Muscle of leg (tissue), 11 donors: ENCODE measurements around the gene ANTXRL. TPM values are rescaled to one million over a fixed set of nuclear protein-coding genes. Genes with fewer than 3 reads are reported as not detected.
A peak's percentile ranks its signal among the peaks of the same experiment; 100 is the strongest.

Source experiments
- DNase-seq: peaks from one replicate; pipeline ENCODE4 v3.0.0; 2013
- H3K27ac ChIP-seq: one replicate; pipeline ENCODE4 v1.5.1; 2013; ENCODE audit warnings: mild to moderate bottlenecking, low read length, control low read depth
- H3K27me3 ChIP-seq: one replicate; pipeline ENCODE4 v1.6.1; 2013; ENCODE audit warnings: low read length; ENCODE audit not compliant: control insufficient read depth, insufficient read depth
- H3K36me3 ChIP-seq: one replicate; pipeline ENCODE4 v1.6.1; 2013; ENCODE audit warnings: low read length; ENCODE audit not compliant: control insufficient read depth, insufficient read depth
- H3K4me1 ChIP-seq: one replicate; pipeline ENCODE4 v1.6.1; 2013; ENCODE audit warnings: low read length; ENCODE audit not compliant: control insufficient read depth, insufficient read depth
- H3K4me3 ChIP-seq: one replicate; pipeline ENCODE4 v1.5.1; 2013; ENCODE audit warnings: low read length, control low read depth
- H3K9me3 ChIP-seq: replicated peaks from 2 replicates; pipeline ENCODE4 v1.6.1; 2013; ENCODE audit warnings: low read depth, low read length; ENCODE audit not compliant: control insufficient read depth
- WGBS: methylation state at CpG from one replicate; pipeline ENCODE4 v1.1.5; 2013; ENCODE audit warnings: missing lambda C conversion rate; ENCODE audit not compliant: insufficient coverage; 5-methylcytosine and 5-hydroxymethylcytosine counted together
- polyA plus RNA-seq, 8 donors: library from polyadenylated mRNA; unstranded; fragments of 120-200 nt; gene quantifications; one replicate each; pipeline versions ENCODE4 v1.2.1 to v1.2.3, GENCODE V29; 2013; ENCODE audit warnings: inconsistent platforms in 1 of 8, low replicate concordance in 1 of 8; ENCODE audit not compliant: insufficient read length in 8 of 8, insufficient read depth in 1 of 8
- total RNA-seq: library from RNA; stranded (reverse); fragments of 120-200 nt; gene quantifications from one replicate; pipeline ENCODE4 v1.2.4, GENCODE V29; 2013

Gene ANTXRL
- total and polyA plus RNA-seq, 9 donors: not detected

- H3K4me3 ChIP-seq: no peak overlapping the region
- peaks cover 11% of the 10 kb centered on the region for H3K4me1 ChIP-seq
- H3K36me3 ChIP-seq: no peaks in the 10 kb centered on the region
- H3K27me3 ChIP-seq: no peaks in the 10 kb centered on the region
- H3K27ac ChIP-seq: no peak overlapping the region
- no peak for DNase-seq
- no CpG with 5 or more reads among the region's 2 CpGs for WGBS
- H3K9me3 ChIP-seq: no peaks in the 10 kb centered on the region
These were observed 31.1 kb downstream of the ANTXRL start for GRCh38 chr10:46317889-46318288.

GRCh38 chr10:46318799-46319198 is 32.0 kb downstream of the ANTXRL start:
- Histone ChIP-seq H3K27me3 (no peaks in the 10 kb centered on the region), H3K36me3 (no peaks in the 10 kb centered on the region), H3K27ac (peak overlapping the region; percentile 15), H3K4me1 (peaks cover 11% of the 10 kb centered on the region), H3K9me3 (no peaks in the 10 kb centered on the region), H3K4me3 (no peak overlapping the region)
- 9% methylated on average over 2 of the region's 4 CpGs for WGBS
- DNase-seq: peak; percentile 77

DNA sequence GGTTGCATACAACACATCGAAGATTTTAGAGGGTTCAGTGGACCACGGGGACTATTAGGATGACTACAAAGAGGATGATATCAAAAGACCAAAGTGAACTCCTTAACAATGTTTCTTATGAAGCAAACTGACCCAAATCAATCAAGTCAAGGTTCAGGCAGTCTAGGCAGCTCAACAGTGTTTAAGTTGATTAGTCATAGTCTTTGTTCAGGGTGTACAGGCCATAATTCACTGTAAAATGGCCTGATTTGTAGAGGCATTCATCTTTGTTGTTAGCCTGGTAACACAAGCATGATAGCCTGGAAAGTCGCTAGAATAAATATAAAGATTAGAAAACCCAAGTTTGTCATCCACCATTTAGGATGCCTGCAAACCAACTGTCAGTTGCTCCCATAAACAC is 32.6 kb downstream of the ANTXRL start:
- WGBS: 69% methylated on average over 2 of the region's 3 CpGs
- Histone ChIP-seq H3K4me3 (no peak overlapping the region), H3K27me3 (no peaks in the 10 kb centered on the region)

GRCh38 chr10:46321770-46322169 is 35.0 kb downstream of the ANTXRL start:
- Histone ChIP-seq H3K27me3 (no peaks in the 10 kb centered on the region), H3K4me1 (peaks cover 15% of the 10 kb centered on the region), H3K36me3 (no peaks in the 10 kb centered on the region), H3K27ac (no peak overlapping the region), H3K9me3 (no peaks in the 10 kb centered on the region), H3K4me3 (no peak overlapping the region)
- no peak for DNase-seq
- WGBS: 90% methylated on average over 2 of the region's 4 CpGs

More for the DNA sequence above, 32.6 kb downstream of the ANTXRL start:
- no peak for DNase-seq
- H3K9me3 ChIP-seq: no peaks in the 10 kb centered on the region
- H3K27ac ChIP-seq: no peak overlapping the region
- peaks cover 11% of the 10 kb centered on the region for H3K4me1 ChIP-seq
- H3K36me3 ChIP-seq: no peaks in the 10 kb centered on the region

GRCh38 chr10:46323176-46323575 is 36.4 kb downstream of the ANTXRL start:
- no peaks in the 10 kb centered on the region for H3K36me3 ChIP-seq
- H3K27me3 ChIP-seq: no peaks in the 10 kb centered on the region
- no peaks in the 10 kb centered on the region for H3K9me3 ChIP-seq
- H3K27ac ChIP-seq: no peak overlapping the region
- DNase-seq: no peak
- no CpG with 5 or more reads among the region's 4 CpGs for WGBS
- H3K4me3 ChIP-seq: no peak overlapping the region
- H3K4me1 ChIP-seq: peaks cover 7% of the 10 kb centered on the region

GRCh38 chr10:46325021-46325420 is 38.2 kb downstream of the ANTXRL start:
- DNase-seq: no peak
- WGBS: no CpG with 5 or more reads among the region's 1 CpG
- no peaks in the 10 kb centered on the region for H3K36me3 ChIP-seq
- no peak overlapping the region for H3K4me3 ChIP-seq
- H3K4me1 ChIP-seq: peaks cover 16% of the 10 kb centered on the region
- H3K9me3 ChIP-seq: no peaks in the 10 kb centered on the region
- no peak overlapping the region for H3K27ac ChIP-seq
- no peaks in the 10 kb centered on the region for H3K27me3 ChIP-seq

- H3K9me3 ChIP-seq: no peaks in the 10 kb centered on the region
- no peak overlapping the region for H3K27ac ChIP-seq
- H3K36me3 ChIP-seq: no peaks in the 10 kb centered on the region
- no peaks in the 10 kb centered on the region for H3K27me3 ChIP-seq
- no CpG with 5 or more reads among the region's 1 CpG for WGBS
- H3K4me3 ChIP-seq: no peak overlapping the region
- H3K4me1 ChIP-seq: peaks cover 18% of the 10 kb centered on the region
- no peak for DNase-seq
These were observed 39.3 kb downstream of the ANTXRL start for GRCh38 chr10:46326066-46326465.

- Histone ChIP-seq H3K4me1 (peaks cover 18% of the 10 kb centered on the region), H3K36me3 (no peaks in the 10 kb centered on the region), H3K27me3 (no peaks in the 10 kb centered on the region), H3K4me3 (no peak overlapping the region), H3K27ac (no peak overlapping the region), H3K9me3 (no peaks in the 10 kb centered on the region)
- DNase-seq: no peak
- WGBS: 88% methylated on average over 4 of the region's 4 CpGs
These were observed 40.2 kb downstream of the ANTXRL start for GRCh38 chr10:46326971-46327370.

- no peak for DNase-seq
- 79% methylated on average over 5 of the region's 5 CpGs for WGBS
- H3K4me1 ChIP-seq: peaks cover 18% of the 10 kb centered on the region
- H3K27ac ChIP-seq: no peak overlapping the region
- no peaks in the 10 kb centered on the region for H3K36me3 ChIP-seq
- H3K9me3 ChIP-seq: no peaks in the 10 kb centered on the region
- no peak overlapping the region for H3K4me3 ChIP-seq
- H3K27me3 ChIP-seq: no peaks in the 10 kb centered on the region
These were observed 40.9 kb downstream of the ANTXRL start for GRCh38 chr10:46327685-46328084.

- peak overlapping the region; percentile 35 for H3K27ac ChIP-seq
- peak; percentile 56 for DNase-seq
- 73% methylated on average over 7 of the region's 9 CpGs for WGBS
- H3K27me3 ChIP-seq: no peaks in the 10 kb centered on the region
- H3K4me1 ChIP-seq: peaks cover 18% of the 10 kb centered on the region
- H3K4me3 ChIP-seq: no peak overlapping the region
- no peaks in the 10 kb centered on the region for H3K9me3 ChIP-seq
- no peaks in the 10 kb centered on the region for H3K36me3 ChIP-seq
These were observed 42.3 kb downstream of the ANTXRL start for GRCh38 chr10:46328853-46329689.
